ENCODE results near the gene ITPK1.

- no peak for TF ChIP-seq ARNTL (CRISPR knock-in tag; IDR thresholded peaks at IDR 0.05; ENCODE audit: borderline replicate concordance, low read depth)
- no peak for TF ChIP-seq GLIS3 (CRISPR knock-in tag; IDR thresholded peaks at IDR 0.05)
- no peak for TF ChIP-seq POU6F1 (CRISPR knock-in tag; IDR thresholded peaks at IDR 0.05; ENCODE audit: borderline replicate concordance, low read depth)
- no peak for TF ChIP-seq PATZ1 (CRISPR knock-in tag; IDR thresholded peaks at IDR 0.05; ENCODE audit: borderline replicate concordance)
- no peak for TF ChIP-seq ZFP30 (CRISPR knock-in tag; IDR thresholded peaks at IDR 0.05)
- TF ChIP-seq ISL1 (CRISPR knock-in tag; IDR thresholded peaks at IDR 0.05), result no peak
- no peak for TF ChIP-seq ZNF565 (CRISPR knock-in tag; conservative IDR thresholded peaks at IDR 0.05; ENCODE audit: low read depth)
- TF ChIP-seq SNAI2 (CRISPR knock-in tag; IDR thresholded peaks at IDR 0.05), result no peak
- TF ChIP-seq ZC3H10 (CRISPR knock-in tag; IDR thresholded peaks at IDR 0.05), result no peak
- TF ChIP-seq ZNF70 (CRISPR knock-in tag; IDR thresholded peaks at IDR 0.05), result no peak
- TF ChIP-seq ESRRG (CRISPR knock-in tag; IDR thresholded peaks at IDR 0.05), result no peak
- no peak for TF ChIP-seq RARB (CRISPR knock-in tag; IDR thresholded peaks at IDR 0.05)
These were observed 42.4 kb downstream of the ITPK1 start for GRCh38 chr14:93073358-93073707.
